ENCODE data around the gene CREB3L2.

DNA sequence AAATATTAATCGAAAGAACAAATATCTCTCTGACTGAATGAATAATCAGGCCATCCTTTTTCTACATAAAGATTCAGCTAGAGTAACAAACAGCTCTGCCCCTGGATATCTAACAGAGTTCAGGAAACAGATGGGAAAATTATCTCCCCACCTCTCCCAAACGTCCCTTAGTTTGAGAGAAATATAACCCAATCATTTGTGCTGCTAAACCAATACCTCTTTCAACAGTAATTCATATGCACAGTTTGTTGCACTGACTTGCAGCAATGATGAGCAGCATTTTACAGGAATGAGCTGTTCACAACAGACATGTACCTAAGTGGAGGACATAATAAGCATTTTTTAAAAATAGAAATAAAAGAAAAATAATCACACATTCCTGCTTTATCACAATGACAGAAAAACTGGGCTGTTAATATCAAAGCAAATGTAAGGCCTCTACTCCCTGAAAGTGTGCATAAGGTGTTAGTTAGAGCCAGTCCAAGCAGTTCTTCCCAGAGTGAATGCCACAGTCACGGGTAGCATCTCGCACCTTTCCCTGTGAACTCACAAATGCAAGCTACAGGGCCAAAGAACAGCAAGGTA, 2.3 kb downstream of the CREB3L2 start:
- TF ChIP-seq, protein P1, sequence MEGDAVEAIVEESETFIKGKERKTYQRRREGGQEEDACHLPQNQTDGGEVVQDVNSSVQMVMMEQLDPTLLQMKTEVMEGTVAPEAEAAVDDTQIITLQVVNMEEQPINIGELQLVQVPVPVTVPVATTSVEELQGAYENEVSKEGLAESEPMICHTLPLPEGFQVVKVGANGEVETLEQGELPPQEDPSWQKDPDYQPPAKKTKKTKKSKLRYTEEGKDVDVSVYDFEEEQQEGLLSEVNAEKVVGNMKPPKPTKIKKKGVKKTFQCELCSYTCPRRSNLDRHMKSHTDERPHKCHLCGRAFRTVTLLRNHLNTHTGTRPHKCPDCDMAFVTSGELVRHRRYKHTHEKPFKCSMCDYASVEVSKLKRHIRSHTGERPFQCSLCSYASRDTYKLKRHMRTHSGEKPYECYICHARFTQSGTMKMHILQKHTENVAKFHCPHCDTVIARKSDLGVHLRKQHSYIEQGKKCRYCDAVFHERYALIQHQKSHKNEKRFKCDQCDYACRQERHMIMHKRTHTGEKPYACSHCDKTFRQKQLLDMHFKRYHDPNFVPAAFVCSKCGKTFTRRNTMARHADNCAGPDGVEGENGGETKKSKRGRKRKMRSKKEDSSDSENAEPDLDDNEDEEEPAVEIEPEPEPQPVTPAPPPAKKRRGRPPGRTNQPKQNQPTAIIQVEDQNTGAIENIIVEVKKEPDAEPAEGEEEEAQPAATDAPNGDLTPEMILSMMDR (conservative IDR thresholded peaks at IDR 0.05 in 1 of 2, IDR thresholded peaks at IDR 0.05 in 1 of 2; ENCODE audit: low read depth in 1 of 2, low read length in 2 of 2) = no peak
- no peak for TF ChIP-seq EZH2 (IDR thresholded peaks at IDR 0.05; ENCODE audit: low read length, missing control alignments)

Measured in fibroblast of lung (primary cell).